Loucy (cell line): ENCODE measurements around the gene SERPINF2.

Source experiments
- EZH2phosphoT487 ChIP-seq: fragments of 200-600 bp; IDR thresholded peaks from 2 replicates; pipeline ENCODE4 v1.6.1; 2018; ENCODE audit warnings: antibody characterized with exemption, mild to moderate bottlenecking, moderate library complexity, borderline replicate concordance
- TF ChIP-seq, protein P1 (sequence below): fragments of 200-600 bp; sonication (generic); conservative IDR thresholded peaks from 2 replicates; pipeline ENCODE4 v1.5.1; 2014; ENCODE audit warnings: mild to moderate bottlenecking, antibody characterized with exemption, low read length

GRCh38 chr17:1796800-1797199 lies 54.1 kb downstream of the SERPINF2 start:
- TF ChIP-seq, protein P1, sequence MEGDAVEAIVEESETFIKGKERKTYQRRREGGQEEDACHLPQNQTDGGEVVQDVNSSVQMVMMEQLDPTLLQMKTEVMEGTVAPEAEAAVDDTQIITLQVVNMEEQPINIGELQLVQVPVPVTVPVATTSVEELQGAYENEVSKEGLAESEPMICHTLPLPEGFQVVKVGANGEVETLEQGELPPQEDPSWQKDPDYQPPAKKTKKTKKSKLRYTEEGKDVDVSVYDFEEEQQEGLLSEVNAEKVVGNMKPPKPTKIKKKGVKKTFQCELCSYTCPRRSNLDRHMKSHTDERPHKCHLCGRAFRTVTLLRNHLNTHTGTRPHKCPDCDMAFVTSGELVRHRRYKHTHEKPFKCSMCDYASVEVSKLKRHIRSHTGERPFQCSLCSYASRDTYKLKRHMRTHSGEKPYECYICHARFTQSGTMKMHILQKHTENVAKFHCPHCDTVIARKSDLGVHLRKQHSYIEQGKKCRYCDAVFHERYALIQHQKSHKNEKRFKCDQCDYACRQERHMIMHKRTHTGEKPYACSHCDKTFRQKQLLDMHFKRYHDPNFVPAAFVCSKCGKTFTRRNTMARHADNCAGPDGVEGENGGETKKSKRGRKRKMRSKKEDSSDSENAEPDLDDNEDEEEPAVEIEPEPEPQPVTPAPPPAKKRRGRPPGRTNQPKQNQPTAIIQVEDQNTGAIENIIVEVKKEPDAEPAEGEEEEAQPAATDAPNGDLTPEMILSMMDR = no peak
- TF ChIP-seq EZH2phosphoT487 = no peak
